Vagina (tissue), 2 donors: ENCODE results near the gene PLEKHH1. TPM values are rescaled to one million over a fixed set of nuclear protein-coding genes. Genes with fewer than 3 reads are reported as not detected.
A peak's percentile ranks its signal among the peaks of the same experiment; 100 is the strongest.
"Not testable (repeated sequence)": the region's sequence is repeated elsewhere in the genome, so short reads cannot be mapped to it uniquely, and the experiment has no call there.

Source experiments
- DNase-seq, 2 donors: peaks; one replicate each; pipeline ENCODE4 v3.0.0-alpha.2; 2017; ENCODE audit errors: extremely low spot score in 2 of 2
- H3K27ac ChIP-seq: fragments of 200-600 bp; sonication (generic); one replicate; pipeline ENCODE4 v1.5.1; 2019
- H3K27me3 ChIP-seq: fragments of 200-600 bp; sonication (generic); one replicate; pipeline ENCODE4 v1.5.1; 2019
- H3K36me3 ChIP-seq, 2 donors: fragments of 200-600 bp; sonication (generic); one replicate each; pipeline ENCODE4 v1.5.1; 2017 to 2019
- H3K4me1 ChIP-seq: fragments of 200-600 bp; sonication (generic); one replicate; pipeline ENCODE4 v1.5.1; 2019
- H3K4me3 ChIP-seq, 2 donors: fragments of 200-600 bp; sonication (generic); 1 replicate in 1 of 2; 2 replicates in 1 of 2; pipeline ENCODE4 v1.5.1; 2016 to 2019
- H3K9me3 ChIP-seq: fragments of 200-600 bp; sonication (generic); one replicate; pipeline ENCODE4 v1.5.1; 2019
- CTCF ChIP-seq, 3 experiments: fragments of 450-650 bp in 2 of 3; fragments of 200-600 bp in 1 of 3; sonication (generic) in 1 of 3; IDR thresholded peaks; one replicate each; pipeline ENCODE4 v1.5.1; 2017 to 2019; ENCODE audit warnings: antibody characterized with exemption in 3 of 3, mild to moderate bottlenecking in 2 of 3, moderate library complexity in 2 of 3
- POLR2A ChIP-seq, 2 donors: fragments of 450-650 bp; IDR thresholded peaks; one replicate each; pipeline ENCODE4 v1.6.1; 2017; ENCODE audit warnings: antibody characterized with exemption in 2 of 2, mild to moderate bottlenecking in 2 of 2, moderate library complexity in 2 of 2
- POLR2AphosphoS5 ChIP-seq, 2 donors: sonication (generic); formaldehyde crosslinking; IDR thresholded peaks; one replicate each; pipeline ENCODE4 v1.9.0; 2017; ENCODE audit warnings: antibody characterized with exemption in 2 of 2, mild to moderate bottlenecking in 2 of 2, low read depth in 1 of 2; ENCODE audit not compliant: insufficient read depth in 1 of 2
- intact Hi-C: fragments of 100-400 bp; cut with DNase I; formaldehyde crosslinking; loops from one replicate; pipeline ENCODE4 v1.15.1; 2023
- total RNA-seq: library from RNA; depleted of rRNA; stranded (reverse); fragments of >200 nt; gene quantifications from one replicate; pipeline ENCODE4 v1.2.3, GENCODE V29; 2016

The PLEKHH1 gene
- total RNA-seq, 1 donor from 2014 or later: 2.5 TPM

GRCh38 chr14:67586369-67586768 is 53.3 kb downstream of the PLEKHH1 start:
- H3K4me1 ChIP-seq: no peaks in the 10 kb centered on the region
- intact Hi-C loops: loop anchor here (10.0 kb wide), 1 partner anchor 118 kb away; the partner anchor contains the start of gene RDH12
- TF ChIP-seq POLR2A (IDR thresholded peaks at IDR 0.05) (no peak), POLR2AphosphoS5 (IDR thresholded peaks at IDR 0.05; ENCODE audit: insufficient read depth in 1 of 2, low read depth in 1 of 2) (no peak), CTCF (IDR thresholded peaks at IDR 0.05) (no peak)
- H3K27ac ChIP-seq: no peak overlapping the region
- H3K27me3 ChIP-seq: no peaks in the 10 kb centered on the region
- H3K36me3 ChIP-seq: peaks cover 0 to 27% of the 10 kb centered on the region in 2 donors
- DNase-seq: no peak
- no peak overlapping the region for H3K4me3 ChIP-seq
- H3K9me3 ChIP-seq: no peaks in the 10 kb centered on the region

GRCh38 chr14:67589204-67589770 is 56.2 kb downstream of the PLEKHH1 start:
- Histone ChIP-seq H3K4me3 (no peak overlapping the region), H3K27me3 (no peaks in the 10 kb centered on the region), H3K4me1 (no peaks in the 10 kb centered on the region), H3K9me3 (no peaks in the 10 kb centered on the region), H3K27ac (no peak overlapping the region), H3K36me3 (peaks cover 0 to 45% of the 10 kb centered on the region in 2 donors)
- DNase-seq: no peak
- intact Hi-C loops: loop anchor here (10.0 kb wide), 1 partner anchor 116 kb away; the partner anchor contains the start of gene RDH12
- no peak for TF ChIP-seq POLR2AphosphoS5 (IDR thresholded peaks at IDR 0.05; ENCODE audit: insufficient read depth in 1 of 2, low read depth in 1 of 2)
- TF ChIP-seq CTCF (IDR thresholded peaks at IDR 0.05): no peak
- no peak for TF ChIP-seq POLR2A (IDR thresholded peaks at IDR 0.05)

GRCh38 chr14:67593650-67594049 is 60.6 kb downstream of the PLEKHH1 start:
- H3K27ac ChIP-seq, intact Hi-C loops, H3K4me3 ChIP-seq, H3K4me1 ChIP-seq, H3K9me3 ChIP-seq, H3K27me3 ChIP-seq, DNase-seq: not testable (repeated sequence)
- H3K36me3 ChIP-seq: peaks cover 0 to 38% of the 10 kb centered on the region in 2 donors

- no peak for DNase-seq
- TF ChIP-seq POLR2AphosphoS5 (IDR thresholded peaks at IDR 0.05; ENCODE audit: insufficient read depth in 1 of 2, low read depth in 1 of 2) (no peak), POLR2A (IDR thresholded peaks at IDR 0.05) (no peak), CTCF (IDR thresholded peaks at IDR 0.05) (no peak)
- Histone ChIP-seq H3K27me3 (no peaks in the 10 kb centered on the region), H3K27ac (no peak overlapping the region), H3K36me3 (peaks cover 0 to 24% of the 10 kb centered on the region in 2 donors), H3K4me3 (no peak overlapping the region), H3K4me1 (peaks cover 9% of the 10 kb centered on the region), H3K9me3 (no peaks in the 10 kb centered on the region)
- intact Hi-C loops: no loop called here
Measured at GRCh38 chr14:67595392-67595791, 62.3 kb downstream of the PLEKHH1 start.

- H3K4me1 ChIP-seq: peaks cover 14% of the 10 kb centered on the region
- no peaks in the 10 kb centered on the region for H3K9me3 ChIP-seq
- intact Hi-C loops: no loop called here
- H3K4me3 ChIP-seq: peak within 1 kb of the TSS; percentile 77 to 89
- H3K27me3 ChIP-seq: no peaks in the 10 kb centered on the region
- TF ChIP-seq CTCF (IDR thresholded peaks at IDR 0.05): peak in 2 of 3 experiments; percentile 42 to 70
- TF ChIP-seq POLR2A (IDR thresholded peaks at IDR 0.05): peak in 1 of 2 donors; percentile 74
- TF ChIP-seq POLR2AphosphoS5 (IDR thresholded peaks at IDR 0.05; ENCODE audit: insufficient read depth in 1 of 2, low read depth in 1 of 2): peak in 1 of 2 donors; percentile 84
- DNase-seq: no peak
- H3K27ac ChIP-seq: peak within 1 kb of the TSS; percentile 87
- H3K36me3 ChIP-seq: no peaks in the 10 kb centered on the region
Measured at GRCh38 chr14:67599698-67600561, 66.8 kb downstream of the PLEKHH1 start, which contains the start of gene PIGH. TSS of gene PIGH (minus strand) at chr14:67600268. CDS start at chr14:67600203, 65 bp downstream.

GRCh38 chr14:67600562-67600974 is 67.5 kb downstream of the PLEKHH1 start:
- Histone ChIP-seq H3K27ac (peak overlapping the region; percentile 87), H3K4me3 (peak overlapping the region; percentile 77 to 89), H3K4me1 (peaks cover 14% of the 10 kb centered on the region)
- DNase-seq, intact Hi-C loops, H3K27me3 ChIP-seq, H3K9me3 ChIP-seq, H3K36me3 ChIP-seq: not testable (repeated sequence)
